ENCODE measurements around the gene PPIP5K2. TPM values are rescaled to one million over a fixed set of nuclear protein-coding genes. Genes with fewer than 3 reads are reported as not detected.

PPIP5K2 gene
- total RNA-seq, 2 experiments from 2014 or later: 50.5 to 59.5 TPM

DNA sequence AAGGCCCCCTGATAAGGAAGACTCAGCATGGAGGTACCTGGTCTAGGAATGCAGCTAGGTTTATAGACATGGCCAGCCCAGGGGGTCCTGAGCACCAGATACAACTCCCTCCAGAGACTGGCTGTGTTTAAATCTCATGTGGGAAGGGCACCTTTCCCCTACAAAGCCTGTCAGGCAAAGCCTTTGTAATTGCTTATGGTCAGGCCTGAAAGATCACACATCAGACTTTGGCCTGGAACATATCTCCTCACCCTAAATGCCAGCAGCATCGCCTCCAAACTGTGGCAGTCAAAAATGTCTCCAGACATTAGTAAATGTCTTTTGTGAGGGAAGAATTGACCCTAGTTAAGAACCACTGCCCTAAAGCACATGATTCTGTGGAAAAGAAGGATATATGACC is 86.9 kb downstream of the PPIP5K2 start:
- peaks cover 28% of the 10 kb centered on the region for H3K4me1 Mint-ChIP-seq (ENCODE audit: low read depth)
- ATAC-seq (no peak), DNase-seq (no peak)
- TF ChIP-seq, protein P1, sequence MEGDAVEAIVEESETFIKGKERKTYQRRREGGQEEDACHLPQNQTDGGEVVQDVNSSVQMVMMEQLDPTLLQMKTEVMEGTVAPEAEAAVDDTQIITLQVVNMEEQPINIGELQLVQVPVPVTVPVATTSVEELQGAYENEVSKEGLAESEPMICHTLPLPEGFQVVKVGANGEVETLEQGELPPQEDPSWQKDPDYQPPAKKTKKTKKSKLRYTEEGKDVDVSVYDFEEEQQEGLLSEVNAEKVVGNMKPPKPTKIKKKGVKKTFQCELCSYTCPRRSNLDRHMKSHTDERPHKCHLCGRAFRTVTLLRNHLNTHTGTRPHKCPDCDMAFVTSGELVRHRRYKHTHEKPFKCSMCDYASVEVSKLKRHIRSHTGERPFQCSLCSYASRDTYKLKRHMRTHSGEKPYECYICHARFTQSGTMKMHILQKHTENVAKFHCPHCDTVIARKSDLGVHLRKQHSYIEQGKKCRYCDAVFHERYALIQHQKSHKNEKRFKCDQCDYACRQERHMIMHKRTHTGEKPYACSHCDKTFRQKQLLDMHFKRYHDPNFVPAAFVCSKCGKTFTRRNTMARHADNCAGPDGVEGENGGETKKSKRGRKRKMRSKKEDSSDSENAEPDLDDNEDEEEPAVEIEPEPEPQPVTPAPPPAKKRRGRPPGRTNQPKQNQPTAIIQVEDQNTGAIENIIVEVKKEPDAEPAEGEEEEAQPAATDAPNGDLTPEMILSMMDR (IDR thresholded peaks at IDR 0.05): no peak
- H3K27ac Mint-ChIP-seq: no peak overlapping the region
- H3K36me3 Mint-ChIP-seq (ENCODE audit: low read depth): peaks cover 30% of the 10 kb centered on the region
- intact Hi-C loops (cut with micrococcal nuclease): no loop called here
- ChIA-PET POLR2A (no interaction called here), CTCF (interaction anchor here (3.4 kb wide), 1 partner anchor 17 kb away, joined by 13 read pairs; no protein-coding TSS in a partner anchor)
- H3K27me3 Mint-ChIP-seq: no peaks in the 10 kb centered on the region
- peaks cover 4% of the 10 kb centered on the region for H3K9me3 Mint-ChIP-seq
- no peak overlapping the region for H3K4me3 Mint-ChIP-seq

DNA sequence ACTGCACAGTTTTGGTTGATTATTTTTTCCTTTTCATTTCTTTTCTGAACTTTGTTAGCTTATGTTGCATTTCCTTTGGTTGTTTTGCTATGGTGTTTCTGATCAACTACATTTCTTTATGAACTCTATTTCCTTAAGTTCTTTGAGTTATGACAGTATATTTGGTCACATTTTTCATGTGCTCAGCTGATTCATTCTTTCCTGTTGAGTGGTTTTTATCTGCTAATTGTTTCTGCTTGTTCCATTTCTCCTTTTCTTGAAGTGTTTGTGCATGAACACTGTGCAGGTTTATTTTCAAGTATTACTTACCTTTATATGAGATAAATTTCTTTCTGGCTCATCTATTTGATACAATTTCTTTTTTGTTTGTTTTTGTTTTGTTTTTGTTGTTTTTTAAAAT is 87.6 kb downstream of the PPIP5K2 start:
- Mint-ChIP-seq H3K27ac (peak overlapping the region; percentile 79), H3K36me3 (ENCODE audit: low read depth) (peaks cover 30% of the 10 kb centered on the region), H3K4me3 (no peak overlapping the region), H3K4me1 (ENCODE audit: low read depth) (peaks cover 31% of the 10 kb centered on the region), H3K9me3 (peaks cover 4% of the 10 kb centered on the region), H3K27me3 (no peaks in the 10 kb centered on the region)
- peak; percentile 47 for ATAC-seq
- TF ChIP-seq, protein P1 (IDR thresholded peaks at IDR 0.05): no peak
- POLR2A ChIA-PET: interaction anchor here (0.6 kb wide), 1 partner anchor 15 kb away, joined by 3 read pairs; no protein-coding TSS in a partner anchor
- CTCF ChIA-PET: interaction anchor here (3.4 kb wide), 1 partner anchor 16 kb away, joined by 13 read pairs; no protein-coding TSS in a partner anchor
- no peak for DNase-seq
- intact Hi-C loops (cut with micrococcal nuclease): no loop called here

DNA sequence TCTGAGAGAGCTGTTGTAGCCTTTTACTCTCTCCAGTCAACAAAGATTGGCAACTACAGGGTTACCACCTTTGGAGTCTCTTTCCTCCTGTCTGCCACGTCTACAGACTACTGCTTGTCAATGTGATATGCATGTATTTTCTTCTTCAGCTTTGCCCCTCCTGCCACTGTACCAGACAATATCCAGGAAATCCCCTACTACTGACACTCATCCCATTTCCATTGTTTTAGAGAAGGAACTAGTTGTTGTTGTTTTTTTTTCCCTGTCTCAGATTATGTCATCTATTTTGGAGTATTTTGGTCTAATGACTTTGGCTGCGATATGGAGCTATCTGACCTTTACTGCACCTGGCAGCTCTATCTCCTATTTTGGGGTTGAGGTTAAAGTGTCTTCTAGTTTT is 88.4 kb downstream of the PPIP5K2 start:
- H3K9me3 Mint-ChIP-seq: peaks cover 4% of the 10 kb centered on the region
- peaks cover 31% of the 10 kb centered on the region for H3K4me1 Mint-ChIP-seq (ENCODE audit: low read depth)
- no peak overlapping the region for H3K4me3 Mint-ChIP-seq
- H3K36me3 Mint-ChIP-seq (ENCODE audit: low read depth): peaks cover 30% of the 10 kb centered on the region
- intact Hi-C loops (cut with micrococcal nuclease): no loop called here
- POLR2A ChIA-PET: no interaction called here
- no peak overlapping the region for H3K27ac Mint-ChIP-seq
- DNase-seq (no peak), ATAC-seq (no peak)
- CTCF ChIA-PET: interaction anchor here (3.4 kb wide), 1 partner anchor 16 kb away, joined by 13 read pairs; no protein-coding TSS in a partner anchor
- TF ChIP-seq, protein P1 (IDR thresholded peaks at IDR 0.05): no peak
- H3K27me3 Mint-ChIP-seq: no peaks in the 10 kb centered on the region

DNA sequence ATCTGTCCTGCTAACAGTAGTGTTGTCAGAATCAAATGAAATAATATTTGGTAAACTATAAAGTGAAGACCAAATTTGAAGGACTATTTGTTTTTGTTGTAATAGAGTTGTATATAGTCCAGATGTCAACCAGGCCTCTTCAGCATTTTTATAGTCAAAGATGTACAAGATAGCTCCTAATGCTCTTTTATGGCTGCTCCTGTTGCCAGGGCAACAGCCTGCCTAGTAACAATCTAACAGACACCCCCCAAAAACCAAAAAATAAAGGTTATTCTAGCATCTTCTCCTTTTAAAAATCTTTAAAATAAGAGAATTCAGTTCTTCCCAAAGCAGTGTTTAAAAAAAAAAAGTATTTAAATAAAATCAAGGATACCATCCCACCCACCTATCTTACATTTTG is 89.0 kb downstream of the PPIP5K2 start:
- TF ChIP-seq, protein P1 (IDR thresholded peaks at IDR 0.05): no peak
- Mint-ChIP-seq H3K9me3 (peaks cover 4% of the 10 kb centered on the region), H3K4me3 (no peak overlapping the region), H3K27me3 (no peaks in the 10 kb centered on the region), H3K4me1 (ENCODE audit: low read depth) (peaks cover 31% of the 10 kb centered on the region), H3K27ac (no peak overlapping the region), H3K36me3 (ENCODE audit: low read depth) (peaks cover 26% of the 10 kb centered on the region)
- DNase-seq (no peak), ATAC-seq (no peak)
- ChIA-PET POLR2A (no interaction called here), CTCF (interaction anchor here (3.4 kb wide), 1 partner anchor 15 kb away, joined by 13 read pairs; no protein-coding TSS in a partner anchor)
- intact Hi-C loops (cut with micrococcal nuclease): no loop called here

DNA sequence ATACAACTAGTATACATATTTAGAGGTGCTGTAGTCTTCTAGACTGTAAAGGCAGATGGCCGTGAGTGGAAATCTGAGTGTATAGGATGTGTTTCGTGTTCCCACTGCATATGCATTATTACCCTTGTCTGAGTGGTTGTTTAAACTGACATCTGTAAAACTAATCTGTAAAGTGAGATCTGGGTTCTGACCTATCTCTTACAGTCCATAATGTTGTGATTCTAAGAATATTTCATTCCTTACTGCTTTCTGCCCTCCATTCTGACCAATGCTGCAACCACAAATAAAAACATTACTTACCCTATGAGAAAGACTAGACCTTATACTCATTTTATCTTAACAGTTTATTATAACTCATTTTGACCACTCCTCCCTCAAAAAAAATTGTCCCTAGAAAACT is 90.9 kb downstream of the PPIP5K2 start:
- Mint-ChIP-seq H3K27ac (peak overlapping the region; percentile 22), H3K27me3 (no peaks in the 10 kb centered on the region), H3K4me1 (ENCODE audit: low read depth) (peaks cover 31% of the 10 kb centered on the region), H3K9me3 (no peaks in the 10 kb centered on the region), H3K36me3 (ENCODE audit: low read depth) (peaks cover 11% of the 10 kb centered on the region), H3K4me3 (no peak overlapping the region)
- ChIA-PET CTCF (interaction anchor here (3.8 kb wide), 1 partner anchor 13 kb away, joined by 24 read pairs; no protein-coding TSS in a partner anchor), POLR2A (interaction anchor here (1.4 kb wide), 1 partner anchor 48 kb away, joined by 4 read pairs; the partner anchor contains the start of gene MACIR)
- intact Hi-C loops (cut with micrococcal nuclease): no loop called here
- no peak for ATAC-seq
- DNase-seq: no peak
- TF ChIP-seq, protein P1 (IDR thresholded peaks at IDR 0.05): no peak

Data from activated CD8-positive, alpha-beta T cell treated with anti-CD3 and anti-CD28 coated beads for 36 hours (primary cell).